Caco-2 (cell line): ENCODE results near the gene ANK2. TPM values are rescaled to one million over a fixed set of nuclear protein-coding genes. Genes with fewer than 3 reads are reported as not detected.

ENCODE experiments used
- BruUV-seq: library from RNA; stranded (reverse); fragments of 400-500 nt; replicated peaks from 2 replicates; lab custom pipeline; 2021; lab: Mats Ljungman, UMichigan
- CTCF ChIA-PET: fragments of 300-600 bp; sonication (Branson Sonifier 250); formaldehyde crosslinking; loops from one replicate; lab custom pipeline; 2022; ENCODE audit warnings: antibody characterized with exemption; lab: Charles Lee
- POLR2A ChIA-PET: fragments of 300-600 bp; sonication (Branson Sonifier 250); formaldehyde crosslinking; loops from one replicate; lab custom pipeline; 2022; ENCODE audit warnings: antibody characterized with exemption; lab: Charles Lee
- DNase-seq, 2 experiments: peaks; one replicate each; pipeline versions ENCODE4 v3.0.0 to v3.0.0-alpha.2; 2020 to 2022
- H3K27me3 ChIP-seq: replicated peaks from 2 replicates; pipeline ENCODE4 v1.6.0; 2011; ENCODE audit warnings: low read length; ENCODE audit not compliant: control insufficient read depth, insufficient read depth
- H3K36me3 ChIP-seq: 2 replicates; pipeline ENCODE4 v1.5.1; 2011; ENCODE audit warnings: low read length; ENCODE audit not compliant: control insufficient read depth, insufficient read depth
- H3K4me1 ChIP-seq: fragments of 250-450 bp; sonication (Bioruptor Pico); 2 replicates; pipeline ENCODE4 v1.5.1; 2020; ENCODE audit warnings: mild to moderate bottlenecking
- H3K4me3 ChIP-seq: 2 replicates; pipeline ENCODE4 v1.5.1; 2011; ENCODE audit warnings: low read depth, mild to moderate bottlenecking, control low read depth, low read length
- H3K9me3 ChIP-seq: fragments of 250-450 bp; sonication (Bioruptor Pico); 2 replicates; pipeline ENCODE4 v1.5.1; 2020; ENCODE audit warnings: mild to moderate bottlenecking, moderate library complexity
- H3K27ac Mint-ChIP-seq: one replicate; pipeline ENCODE4 v1.8.0; 2022; ENCODE audit warnings: mixed read lengths; ENCODE audit not compliant: unreplicated experiment
- H3K27me3 Mint-ChIP-seq: one replicate; pipeline ENCODE4 v1.8.0; 2022; ENCODE audit warnings: mixed read lengths; ENCODE audit not compliant: insufficient read depth, unreplicated experiment
- H3K36me3 Mint-ChIP-seq: one replicate; pipeline ENCODE4 v1.8.0; 2022; ENCODE audit warnings: mild to moderate bottlenecking, mixed read lengths; ENCODE audit not compliant: insufficient read depth, unreplicated experiment
- H3K4me1 Mint-ChIP-seq: one replicate; pipeline ENCODE4 v1.8.0; 2022; ENCODE audit warnings: low read depth, mixed read lengths; ENCODE audit not compliant: unreplicated experiment
- H3K4me3 Mint-ChIP-seq: one replicate; pipeline ENCODE4 v1.8.0; 2022; ENCODE audit warnings: mild to moderate bottlenecking, moderate library complexity, mixed read lengths; ENCODE audit not compliant: unreplicated experiment
- H3K9me3 Mint-ChIP-seq: one replicate; pipeline ENCODE4 v1.8.0; 2022; ENCODE audit warnings: mixed read lengths; ENCODE audit not compliant: unreplicated experiment
- intact Hi-C: fragments of 100-400 bp; cut with micrococcal nuclease; formaldehyde crosslinking; loops from one replicate; pipeline ENCODE4 v1.10.0; 2022; ENCODE audit not compliant: unreplicated experiment
- total RNA-seq: library from RNA; stranded (reverse); gene quantifications from 2 replicates; pipeline ENCODE4 v1.2.3, GENCODE V29; 2022
- TF ChIP-seq, protein P1 (sequence below), 2 experiments: fragments of 200-600 bp in 1 of 2; IDR thresholded peaks; 1 replicate in 1 of 2; 2 replicates in 1 of 2; pipeline versions ENCODE4 v1.5.1 to v1.8.0; 2011 to 2022; ENCODE audit warnings: antibody characterized with exemption in 1 of 2, control low read depth in 1 of 2, inconsistent platforms in 1 of 2, low read depth in 1 of 2, low read length in 1 of 2, mild to moderate bottlenecking in 1 of 2, moderate library complexity in 1 of 2; ENCODE audit not compliant: insufficient read depth in 1 of 2, severe bottlenecking in 1 of 2, unreplicated experiment in 1 of 2

ANK2 gene
- total RNA-seq, 1 experiment from 2014 or later: 26.3 TPM

DNA sequence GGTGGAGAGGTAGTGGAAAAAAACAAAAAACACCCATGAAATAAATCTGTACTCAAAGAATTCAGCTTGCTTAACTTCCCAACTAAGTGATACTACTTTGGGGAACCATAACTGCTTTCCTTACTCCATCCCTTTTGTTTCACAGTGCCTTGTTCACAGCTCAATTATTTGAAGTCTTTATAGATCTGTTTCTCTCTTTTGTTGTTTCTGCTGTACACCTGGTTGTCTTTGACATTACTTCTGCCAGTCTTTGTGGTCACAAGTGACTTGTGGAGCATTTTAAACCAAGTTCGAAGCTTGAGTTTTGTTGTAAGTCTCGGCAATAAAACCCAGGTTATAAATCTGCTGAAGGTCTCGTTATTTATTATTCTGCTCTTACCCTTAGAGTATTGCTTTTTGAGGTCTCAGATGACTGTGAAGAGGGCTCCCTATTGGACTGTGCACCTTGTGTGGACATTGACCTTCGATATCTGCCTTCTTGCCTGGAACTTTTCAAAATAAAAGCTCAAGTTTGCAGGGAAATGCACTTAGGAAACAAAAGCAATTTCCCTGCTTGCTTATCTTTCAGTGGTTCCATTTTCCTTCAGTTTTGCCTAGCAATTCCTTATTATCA lies 59.8 kb downstream of the ANK2 start:
- TF ChIP-seq, protein P1, sequence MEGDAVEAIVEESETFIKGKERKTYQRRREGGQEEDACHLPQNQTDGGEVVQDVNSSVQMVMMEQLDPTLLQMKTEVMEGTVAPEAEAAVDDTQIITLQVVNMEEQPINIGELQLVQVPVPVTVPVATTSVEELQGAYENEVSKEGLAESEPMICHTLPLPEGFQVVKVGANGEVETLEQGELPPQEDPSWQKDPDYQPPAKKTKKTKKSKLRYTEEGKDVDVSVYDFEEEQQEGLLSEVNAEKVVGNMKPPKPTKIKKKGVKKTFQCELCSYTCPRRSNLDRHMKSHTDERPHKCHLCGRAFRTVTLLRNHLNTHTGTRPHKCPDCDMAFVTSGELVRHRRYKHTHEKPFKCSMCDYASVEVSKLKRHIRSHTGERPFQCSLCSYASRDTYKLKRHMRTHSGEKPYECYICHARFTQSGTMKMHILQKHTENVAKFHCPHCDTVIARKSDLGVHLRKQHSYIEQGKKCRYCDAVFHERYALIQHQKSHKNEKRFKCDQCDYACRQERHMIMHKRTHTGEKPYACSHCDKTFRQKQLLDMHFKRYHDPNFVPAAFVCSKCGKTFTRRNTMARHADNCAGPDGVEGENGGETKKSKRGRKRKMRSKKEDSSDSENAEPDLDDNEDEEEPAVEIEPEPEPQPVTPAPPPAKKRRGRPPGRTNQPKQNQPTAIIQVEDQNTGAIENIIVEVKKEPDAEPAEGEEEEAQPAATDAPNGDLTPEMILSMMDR (IDR thresholded peaks at IDR 0.05; ENCODE audit: insufficient read depth in 1 of 2, low read depth in 1 of 2, low read length in 1 of 2, severe bottlenecking in 1 of 2, unreplicated experiment in 1 of 2): no peak
- H3K27ac Mint-ChIP-seq: peak overlapping the region; percentile 77
- H3K4me1 ChIP-seq: peaks cover 29% of the 10 kb centered on the region
- ChIA-PET POLR2A (interaction anchor here (1.0 kb wide), 1 partner anchor 44 kb away, joined by 5 read pairs; no protein-coding TSS in a partner anchor), CTCF (interaction anchor here (1.3 to 2.1 kb wide), 4 partner anchors 44 to 139 kb away, joined by 4 to 7 read pairs (median 5); no protein-coding TSS in a partner anchor)
- no peaks in the 10 kb centered on the region for H3K27me3 Mint-ChIP-seq
- H3K4me3 ChIP-seq: no peak overlapping the region
- intact Hi-C loops: loop anchor here (1.0 to 5.0 kb wide), 3 partner anchors 38 to 1273 kb away; no protein-coding TSS in a partner anchor
- peak overlapping the region; percentile 63 for H3K4me3 Mint-ChIP-seq
- H3K27me3 ChIP-seq: no peaks in the 10 kb centered on the region
- H3K9me3 Mint-ChIP-seq: no peaks in the 10 kb centered on the region
- peaks cover 20% of the 10 kb centered on the region for H3K4me1 Mint-ChIP-seq
- H3K36me3 Mint-ChIP-seq: peaks cover 5% of the 10 kb centered on the region
- H3K9me3 ChIP-seq: no peaks in the 10 kb centered on the region
- peak; percentile 46 to 47 for DNase-seq
- no peaks in the 10 kb centered on the region for H3K36me3 ChIP-seq
- BruUV-seq: no TSS peak

DNA sequence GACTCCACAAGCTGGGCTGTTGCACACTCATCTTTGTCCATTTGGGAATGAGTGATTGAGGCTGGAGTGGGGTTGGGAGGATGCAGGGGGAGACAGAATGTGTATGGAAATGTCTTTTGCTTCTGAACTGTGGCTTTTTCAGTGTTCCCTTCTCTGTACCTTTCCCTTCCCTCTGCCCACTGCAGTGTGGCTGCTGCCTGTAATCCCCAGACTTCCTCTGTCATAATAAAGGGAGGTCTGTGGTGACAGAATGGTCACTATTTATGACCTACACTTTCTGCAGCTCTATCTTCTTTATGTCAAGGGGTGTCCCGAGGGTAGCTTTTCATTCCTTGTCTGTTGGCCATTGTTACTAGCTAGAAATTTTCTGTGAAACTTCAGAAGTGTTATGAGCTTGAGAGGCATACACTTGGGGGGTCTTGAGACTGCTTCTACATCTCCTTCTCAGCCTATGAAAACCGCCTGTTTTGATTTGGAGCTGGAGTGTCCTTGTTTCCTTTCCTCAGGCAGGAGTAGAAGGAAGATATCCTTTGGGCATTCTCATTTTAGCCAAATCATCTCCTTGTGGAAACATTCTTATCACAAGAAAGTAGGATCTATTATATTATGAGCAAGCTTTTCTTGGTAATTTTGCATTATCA lies 63.0 kb downstream of the ANK2 start:
- CTCF ChIA-PET: no interaction called here
- Histone ChIP-seq H3K36me3 (no peaks in the 10 kb centered on the region), H3K9me3 (no peaks in the 10 kb centered on the region), H3K27me3 (no peaks in the 10 kb centered on the region), H3K4me3 (no peak overlapping the region), H3K4me1 (peaks cover 25% of the 10 kb centered on the region)
- no TSS peak for BruUV-seq
- no peak overlapping the region for H3K27ac Mint-ChIP-seq
- H3K4me1 Mint-ChIP-seq: peaks cover 20% of the 10 kb centered on the region
- intact Hi-C loops: no loop called here
- peaks cover 5% of the 10 kb centered on the region for H3K36me3 Mint-ChIP-seq
- TF ChIP-seq, protein P1 (IDR thresholded peaks at IDR 0.05; ENCODE audit: insufficient read depth in 1 of 2, low read depth in 1 of 2, low read length in 1 of 2, severe bottlenecking in 1 of 2, unreplicated experiment in 1 of 2): no peak
- H3K27me3 Mint-ChIP-seq: no peaks in the 10 kb centered on the region
- no peak overlapping the region for H3K4me3 Mint-ChIP-seq
- POLR2A ChIA-PET: no interaction called here
- no peaks in the 10 kb centered on the region for H3K9me3 Mint-ChIP-seq
- no peak for DNase-seq

DNA sequence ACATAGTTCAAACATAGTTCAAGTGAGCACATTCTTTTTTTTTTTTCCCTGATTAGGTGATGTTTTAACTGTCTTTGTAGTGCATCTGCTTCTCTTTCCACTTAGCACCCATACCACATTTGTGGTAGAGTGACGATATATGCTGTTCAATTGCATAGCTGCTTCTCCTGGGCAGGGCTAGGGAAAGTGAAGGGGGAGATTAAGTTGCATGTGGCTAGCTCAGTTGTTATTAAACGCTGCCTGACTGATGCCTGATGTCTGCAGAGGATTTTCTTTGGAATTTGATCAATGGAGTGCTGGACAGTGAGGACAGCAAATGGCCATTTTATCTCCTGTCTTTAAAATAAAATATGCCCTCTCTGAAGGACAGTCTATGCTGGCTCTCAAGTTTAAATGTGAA lies 63.7 kb downstream of the ANK2 start:
- Mint-ChIP-seq H3K4me1 (peaks cover 20% of the 10 kb centered on the region), H3K27ac (no peak overlapping the region)
- no peak for DNase-seq

More for the DNA sequence above, 63.7 kb downstream of the ANK2 start:
- peaks cover 5% of the 10 kb centered on the region for H3K36me3 Mint-ChIP-seq
- no TSS peak for BruUV-seq
- Histone ChIP-seq H3K27me3 (no peaks in the 10 kb centered on the region), H3K36me3 (no peaks in the 10 kb centered on the region), H3K9me3 (no peaks in the 10 kb centered on the region), H3K4me1 (peaks cover 22% of the 10 kb centered on the region), H3K4me3 (no peak overlapping the region)
- TF ChIP-seq, protein P1 (IDR thresholded peaks at IDR 0.05; ENCODE audit: insufficient read depth in 1 of 2, low read depth in 1 of 2, low read length in 1 of 2, severe bottlenecking in 1 of 2, unreplicated experiment in 1 of 2): no peak
- no peaks in the 10 kb centered on the region for H3K9me3 Mint-ChIP-seq
- H3K4me3 Mint-ChIP-seq: no peak overlapping the region
- H3K27me3 Mint-ChIP-seq: no peaks in the 10 kb centered on the region
- POLR2A ChIA-PET: no interaction called here
- intact Hi-C loops: no loop called here
- CTCF ChIA-PET: no interaction called here
